ENCODE data around the gene RIC3.

GRCh38 chr11:8059571-8060011 lies 109.2 kb downstream of the RIC3 start:
- TF ChIP-seq CSRNP3 (CRISPR knock-in tag; IDR thresholded peaks at IDR 0.05) (no peak), ZC3H10 (CRISPR knock-in tag; IDR thresholded peaks at IDR 0.05) (no peak), SNAI2 (CRISPR knock-in tag; IDR thresholded peaks at IDR 0.05) (no peak), OSR1 (CRISPR knock-in tag; IDR thresholded peaks at IDR 0.05) (no peak), ZNF8 (CRISPR knock-in tag; IDR thresholded peaks at IDR 0.05) (no peak), RARB (CRISPR knock-in tag; IDR thresholded peaks at IDR 0.05) (no peak), ESRRG (CRISPR knock-in tag; IDR thresholded peaks at IDR 0.05) (no peak), ZNF565 (CRISPR knock-in tag; conservative IDR thresholded peaks at IDR 0.05; ENCODE audit: low read depth) (no peak), ARNTL (CRISPR knock-in tag; IDR thresholded peaks at IDR 0.05; ENCODE audit: borderline replicate concordance, low read depth) (no peak), TOX (CRISPR knock-in tag; IDR thresholded peaks at IDR 0.05; ENCODE audit: borderline replicate concordance) (no peak), CREB5 (CRISPR knock-in tag; IDR thresholded peaks at IDR 0.05; ENCODE audit: low read depth) (no peak), PATZ1 (CRISPR knock-in tag; IDR thresholded peaks at IDR 0.05; ENCODE audit: borderline replicate concordance) (no peak), TCF4 (CRISPR knock-in tag; IDR thresholded peaks at IDR 0.05; ENCODE audit: borderline replicate concordance) (no peak), ZNF70 (CRISPR knock-in tag; IDR thresholded peaks at IDR 0.05) (no peak)
